Endodermal cell (in vitro differentiated cells): ENCODE data around the gene SYTL4. TPM values are rescaled to one million over a fixed set of nuclear protein-coding genes. Genes with fewer than 3 reads are reported as not detected.

Experiments used
- DNase-seq: peaks from one replicate; pipeline ENCODE4 v3.0.0-alpha.2; 2017
- H3K27ac ChIP-seq: 2 replicates; pipeline ENCODE4 v1.5.1; 2013; ENCODE audit warnings: mild to moderate bottlenecking, low read depth, low read length, moderate library complexity
- H3K27me3 ChIP-seq: 2 replicates; pipeline ENCODE4 v1.6.1; 2013; ENCODE audit warnings: mild to moderate bottlenecking, low read length, moderate library complexity; ENCODE audit not compliant: insufficient read depth, control insufficient read depth, poor library complexity, severe bottlenecking
- H3K36me3 ChIP-seq: 2 replicates; pipeline ENCODE4 v1.7.0; 2013; ENCODE audit warnings: mild to moderate bottlenecking, low read length, moderate library complexity; ENCODE audit not compliant: control insufficient read depth, insufficient read depth
- H3K4me1 ChIP-seq: one replicate; pipeline ENCODE4 v1.7.0; 2013; ENCODE audit warnings: low read length; ENCODE audit not compliant: control insufficient read depth, insufficient read depth
- H3K4me3 ChIP-seq: 2 replicates; pipeline ENCODE4 v1.5.1; 2013; ENCODE audit warnings: mild to moderate bottlenecking, low read length, moderate library complexity
- H3K9ac ChIP-seq: 2 replicates; pipeline ENCODE4 v1.6.1; 2013; ENCODE audit warnings: mild to moderate bottlenecking, low read length, moderate library complexity; ENCODE audit not compliant: poor library complexity, severe bottlenecking; ENCODE audit errors: extremely low read depth
- H3K9me3 ChIP-seq: 2 replicates; pipeline ENCODE4 v1.6.1; 2013; ENCODE audit warnings: mild to moderate bottlenecking, low read length, moderate library complexity; ENCODE audit not compliant: control insufficient read depth
- H3K27ac Mint-ChIP-seq: 2 replicates; pipeline ENCODE4 v1.8.0; 2020; ENCODE audit warnings: mixed read lengths
- H3K27me3 Mint-ChIP-seq: 2 replicates; pipeline ENCODE4 v1.8.0; 2021; ENCODE audit warnings: mild to moderate bottlenecking, mixed read lengths; ENCODE audit not compliant: insufficient read depth
- H3K36me3 Mint-ChIP-seq: 2 replicates; pipeline ENCODE4 v1.8.0; 2020; ENCODE audit warnings: low read depth, mixed read lengths
- H3K4me1 Mint-ChIP-seq: 2 replicates; pipeline ENCODE4 v1.8.0; 2020; ENCODE audit warnings: mixed read lengths
- H3K4me3 Mint-ChIP-seq: 2 replicates; pipeline ENCODE4 v1.8.0; 2020; ENCODE audit warnings: mild to moderate bottlenecking, moderate library complexity, mixed read lengths
- H3K9me3 Mint-ChIP-seq: 2 replicates; pipeline ENCODE4 v1.8.0; 2020; ENCODE audit warnings: mild to moderate bottlenecking, mixed read lengths
- CTCF ChIP-seq: fragments of 200-600 bp; sonication (generic); conservative IDR thresholded peaks from 2 replicates; pipeline ENCODE4 v1.5.0; 2021; ENCODE audit warnings: antibody characterized with exemption, mild to moderate bottlenecking
- WGBS, 2 experiments: methylation state at CpG; one replicate each; pipeline versions ENCODE4 v1.1.5 to v1.1.7; 2013; ENCODE audit warnings: missing lambda C conversion rate in 2 of 2, mixed read lengths in 1 of 2; ENCODE audit not compliant: insufficient coverage in 1 of 2, insufficient read length in 1 of 2; 5-methylcytosine and 5-hydroxymethylcytosine counted together
- total RNA-seq, 2 donors: library from RNA; stranded (reverse); fragmentation: NEBNext Ultra II Directional in 1 of 2; extraction: Animal tissue kit (Norgen Biotek cat#: 25700) in 1 of 2; gene quantifications; 2 replicates in 1 of 2; 3 replicates in 1 of 2; pipeline ENCODE4 v1.2.1, GENCODE V29; 2021

The SYTL4 gene
- total RNA-seq, 2 donors from 2014 or later, result 0.24 TPM; not detected in 1

GRCh38 chrX:100643956-100644860 lies 87.7 kb downstream of the SYTL4 start, which contains the start of gene SRPX2:
TSS of gene SRPX2 (plus strand) at chrX:100644199. CDS start at chrX:100646323, 2,124 bp downstream.
- Histone ChIP-seq H3K27me3 (no peaks in the 10 kb centered on the region), H3K9me3 (no peaks in the 10 kb centered on the region), H3K27ac (no peak within 1 kb of the TSS), H3K9ac (no peak within 1 kb of the TSS), H3K36me3 (no peaks in the 10 kb centered on the region), H3K4me3 (no peak within 1 kb of the TSS), H3K4me1 (no peaks in the 10 kb centered on the region)
- WGBS, 2 experiments, result 87 to 88% methylated on average over 5 to 10 of the region's 11 CpGs
- Mint-ChIP-seq H3K27ac (no peak within 1 kb of the TSS), H3K36me3 (no peaks in the 10 kb centered on the region), H3K4me3 (no peak within 1 kb of the TSS), H3K4me1 (peaks cover 9% of the 10 kb centered on the region), H3K9me3 (peaks cover 14% of the 10 kb centered on the region), H3K27me3 (peaks cover 5% of the 10 kb centered on the region)
- no peak for TF ChIP-seq CTCF
- no peak for DNase-seq

GRCh38 chrX:100643212-100643611 lies 88.7 kb downstream of the SYTL4 start:
- Mint-ChIP-seq H3K27ac (no peak overlapping the region), H3K36me3 (no peaks in the 10 kb centered on the region), H3K4me3 (no peak overlapping the region), H3K9me3 (peaks cover 14% of the 10 kb centered on the region), H3K4me1 (peaks cover 3% of the 10 kb centered on the region), H3K27me3 (peaks cover 5% of the 10 kb centered on the region)
- no peak overlapping the region for H3K27ac ChIP-seq
- H3K4me3 ChIP-seq, result no peak overlapping the region
- no peaks in the 10 kb centered on the region for H3K4me1 ChIP-seq
- WGBS, 2 experiments, result 90 to 96% methylated on average over 4 to 10 of the region's 11 CpGs
- H3K36me3 ChIP-seq, result no peaks in the 10 kb centered on the region
- no peaks in the 10 kb centered on the region for H3K9me3 ChIP-seq
- no peak for TF ChIP-seq CTCF
- H3K9ac ChIP-seq, result no peak overlapping the region
- no peak for DNase-seq
- H3K27me3 ChIP-seq, result no peaks in the 10 kb centered on the region

GRCh38 chrX:100642290-100642689 lies 89.6 kb downstream of the SYTL4 start:
- H3K9me3 ChIP-seq, result no peaks in the 10 kb centered on the region
- no peak overlapping the region for H3K27ac ChIP-seq
- 67 to 81% methylated on average over 1 of the region's 3 CpGs for WGBS, 2 experiments
- no peak overlapping the region for H3K9ac ChIP-seq
- H3K27me3 Mint-ChIP-seq, result peaks cover 5% of the 10 kb centered on the region
- no peak overlapping the region for H3K27ac Mint-ChIP-seq
- DNase-seq, result no peak
- no peak for TF ChIP-seq CTCF
- H3K9me3 Mint-ChIP-seq, result peaks cover 14% of the 10 kb centered on the region
- no peak overlapping the region for H3K4me3 ChIP-seq
- H3K27me3 ChIP-seq, result no peaks in the 10 kb centered on the region
- H3K36me3 ChIP-seq, result no peaks in the 10 kb centered on the region
- no peaks in the 10 kb centered on the region for H3K4me1 Mint-ChIP-seq
- no peaks in the 10 kb centered on the region for H3K4me1 ChIP-seq
- H3K4me3 Mint-ChIP-seq, result no peak overlapping the region
- H3K36me3 Mint-ChIP-seq, result no peaks in the 10 kb centered on the region
